ENCODE results near the gene NUP205.
A peak's percentile ranks its signal among the peaks of the same experiment; 100 is the strongest.
"Not testable (repeated sequence)": the region's sequence is repeated elsewhere in the genome, so short reads cannot be mapped to it uniquely, and the experiment has no call there.

The NUP205 gene

GRCh38 chr7:135664046-135664589 lies 106.4 kb downstream of the NUP205 start:
- peaks cover 18 to 51% (median 44%) of the 10 kb centered on the region in 4 experiments for H3K4me1 ChIP-seq (ENCODE audit: control extremely low read depth in 1 of 4, control insufficient read depth in 4 of 4, insufficient read depth in 4 of 4, low read length in 3 of 4)
- POLR2A ChIA-PET, result no interaction called here
- CTCF ChIA-PET, result interaction anchor here (0.9 to 10.5 kb wide), 3 partner anchors 8 to 31 kb away, joined by 3 to 73 read pairs (median 4); no protein-coding TSS in a partner anchor
- WGBS (ENCODE audit: insufficient coverage), result 94% methylated on average over 3 of the region's 3 CpGs
- peaks cover 0 to 5% (median 3%) of the 10 kb centered on the region in 4 experiments for H3K36me3 ChIP-seq (ENCODE audit: control insufficient read depth in 4 of 4, insufficient read depth in 4 of 4, low read length in 3 of 4)
- no peaks in the 10 kb centered on the region for H3K9me3 ChIP-seq (ENCODE audit: control extremely low read depth in 1 of 5, control insufficient read depth in 4 of 5, insufficient read depth in 2 of 5, low read depth in 1 of 5, low read length in 4 of 5)
- peak overlapping the region in 1 of 2 experiments; percentile 91 for H3K27ac ChIP-seq (ENCODE audit: insufficient read depth in 1 of 2, low read depth in 1 of 2, low read length in 2 of 2, poor library complexity in 1 of 2, severe bottlenecking in 2 of 2)
- peak; percentile 44 to 72 (median 59) for DNase-seq
- peak overlapping the region in 1 of 7 experiments; percentile 3 for H3K4me3 ChIP-seq (ENCODE audit: control insufficient read depth in 1 of 7, extremely low read depth in 1 of 7, insufficient read depth in 4 of 7, low read depth in 2 of 7, low read length in 6 of 7)
- no peaks in the 10 kb centered on the region for H3K27me3 ChIP-seq (replicated peaks in 2 of 5; ENCODE audit: control insufficient read depth in 4 of 5, insufficient read depth in 5 of 5, low read length in 4 of 5)

- H3K4me1 ChIP-seq (ENCODE audit: control extremely low read depth in 1 of 4, control insufficient read depth in 4 of 4, insufficient read depth in 4 of 4, low read length in 3 of 4), result peaks cover 11 to 42% (median 35%) of the 10 kb centered on the region in 4 experiments
- peak overlapping the region; percentile 18 to 91 for H3K27ac ChIP-seq (ENCODE audit: insufficient read depth in 1 of 2, low read depth in 1 of 2, low read length in 2 of 2, poor library complexity in 1 of 2, severe bottlenecking in 2 of 2)
- CTCF ChIA-PET, result interaction anchor here (0.9 to 10.5 kb wide), 2 partner anchors 7 to 22 kb away, joined by 4 to 73 read pairs; no protein-coding TSS in a partner anchor
- POLR2A ChIA-PET, result no interaction called here
- H3K27me3 ChIP-seq (replicated peaks in 2 of 5; ENCODE audit: control insufficient read depth in 4 of 5, insufficient read depth in 5 of 5, low read length in 4 of 5), result no peaks in the 10 kb centered on the region
- H3K9me3 ChIP-seq (ENCODE audit: control extremely low read depth in 1 of 5, control insufficient read depth in 4 of 5, insufficient read depth in 2 of 5, low read depth in 1 of 5, low read length in 4 of 5), result no peaks in the 10 kb centered on the region
- peaks cover 0 to 5% (median 3%) of the 10 kb centered on the region in 4 experiments for H3K36me3 ChIP-seq (ENCODE audit: control insufficient read depth in 4 of 4, insufficient read depth in 4 of 4, low read length in 3 of 4)
- WGBS (ENCODE audit: insufficient coverage), result no CpG with 5 or more reads among the region's 3 CpGs
- DNase-seq, result no peak
- H3K4me3 ChIP-seq (ENCODE audit: control insufficient read depth in 1 of 7, extremely low read depth in 1 of 7, insufficient read depth in 4 of 7, low read depth in 2 of 7, low read length in 6 of 7), result no peak overlapping the region
These were observed 107.3 kb downstream of the NUP205 start for GRCh38 chr7:135665042-135665441.

GRCh38 chr7:135666156-135666555 lies 108.4 kb downstream of the NUP205 start:
- Histone ChIP-seq H3K27me3 (replicated peaks in 2 of 5; ENCODE audit: control insufficient read depth in 4 of 5, insufficient read depth in 5 of 5, low read length in 4 of 5) (no peaks in the 10 kb centered on the region), H3K36me3 (ENCODE audit: control insufficient read depth in 4 of 4, insufficient read depth in 4 of 4, low read length in 3 of 4) (peaks cover 0 to 5% (median 3%) of the 10 kb centered on the region in 4 experiments), H3K4me1 (ENCODE audit: control extremely low read depth in 1 of 4, control insufficient read depth in 4 of 4, insufficient read depth in 4 of 4, low read length in 3 of 4) (peaks cover 10 to 34% (median 29%) of the 10 kb centered on the region in 4 experiments), H3K4me3 (ENCODE audit: control insufficient read depth in 1 of 7, extremely low read depth in 1 of 7, insufficient read depth in 4 of 7, low read depth in 2 of 7, low read length in 6 of 7) (no peak overlapping the region), H3K27ac (ENCODE audit: insufficient read depth in 1 of 2, low read depth in 1 of 2, low read length in 2 of 2, poor library complexity in 1 of 2, severe bottlenecking in 2 of 2) (no peak overlapping the region), H3K9me3 (ENCODE audit: control extremely low read depth in 1 of 5, control insufficient read depth in 4 of 5, insufficient read depth in 2 of 5, low read depth in 1 of 5, low read length in 4 of 5) (no peaks in the 10 kb centered on the region)
- CTCF ChIA-PET, result interaction anchor here (1.7 to 10.5 kb wide), 2 partner anchors 6 to 21 kb away, joined by 4 to 73 read pairs; no protein-coding TSS in a partner anchor
- WGBS (ENCODE audit: insufficient coverage), result 92% methylated on average over 7 of the region's 11 CpGs
- POLR2A ChIA-PET, result no interaction called here
- DNase-seq, result no peak

DNA sequence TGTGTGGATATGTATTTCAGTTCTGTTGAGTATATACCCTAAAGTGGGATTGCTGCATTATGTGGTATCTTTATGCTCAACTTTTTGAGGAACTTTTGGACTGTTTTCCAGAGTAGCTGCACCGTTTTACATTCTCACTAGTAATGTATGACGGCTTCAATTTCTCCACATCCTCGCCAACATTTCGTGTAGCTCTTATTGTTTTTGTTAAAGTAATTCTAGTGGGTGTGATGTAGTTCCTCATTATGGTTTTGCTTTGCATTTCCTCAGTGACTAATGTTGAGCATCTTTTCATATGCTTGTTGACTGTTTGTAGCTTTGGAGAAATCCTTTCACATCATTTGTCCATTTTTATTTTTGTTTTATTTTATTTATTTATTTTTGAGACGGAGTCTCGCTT lies 109.1 kb downstream of the NUP205 start:
- H3K4me1 ChIP-seq (ENCODE audit: control extremely low read depth in 1 of 4, control insufficient read depth in 4 of 4, insufficient read depth in 4 of 4, low read length in 3 of 4), result peaks cover 10 to 30% (median 23%) of the 10 kb centered on the region in 4 experiments
- ChIA-PET POLR2A (no interaction called here), CTCF (interaction anchor here (1.7 kb wide), 1 partner anchor 22 kb away, joined by 4 read pairs; no protein-coding TSS in a partner anchor)
- H3K4me3 ChIP-seq (ENCODE audit: control insufficient read depth in 1 of 7, extremely low read depth in 1 of 7, insufficient read depth in 4 of 7, low read depth in 2 of 7, low read length in 6 of 7), result no peak overlapping the region
- no peaks in the 10 kb centered on the region for H3K9me3 ChIP-seq (ENCODE audit: control extremely low read depth in 1 of 5, control insufficient read depth in 4 of 5, insufficient read depth in 2 of 5, low read depth in 1 of 5, low read length in 4 of 5)
- H3K27me3 ChIP-seq (replicated peaks in 2 of 5; ENCODE audit: control insufficient read depth in 4 of 5, insufficient read depth in 5 of 5, low read length in 4 of 5), result no peaks in the 10 kb centered on the region
- DNase-seq, result peak in 2 of 3 donors; percentile 77 to 80
- 83% methylated on average over 1 of the region's 6 CpGs for WGBS (ENCODE audit: insufficient coverage)
- H3K27ac ChIP-seq (ENCODE audit: insufficient read depth in 1 of 2, low read depth in 1 of 2, low read length in 2 of 2, poor library complexity in 1 of 2, severe bottlenecking in 2 of 2), result no peak overlapping the region
- peaks cover 0 to 5% (median 3%) of the 10 kb centered on the region in 4 experiments for H3K36me3 ChIP-seq (ENCODE audit: control insufficient read depth in 4 of 4, insufficient read depth in 4 of 4, low read length in 3 of 4)

DNA sequence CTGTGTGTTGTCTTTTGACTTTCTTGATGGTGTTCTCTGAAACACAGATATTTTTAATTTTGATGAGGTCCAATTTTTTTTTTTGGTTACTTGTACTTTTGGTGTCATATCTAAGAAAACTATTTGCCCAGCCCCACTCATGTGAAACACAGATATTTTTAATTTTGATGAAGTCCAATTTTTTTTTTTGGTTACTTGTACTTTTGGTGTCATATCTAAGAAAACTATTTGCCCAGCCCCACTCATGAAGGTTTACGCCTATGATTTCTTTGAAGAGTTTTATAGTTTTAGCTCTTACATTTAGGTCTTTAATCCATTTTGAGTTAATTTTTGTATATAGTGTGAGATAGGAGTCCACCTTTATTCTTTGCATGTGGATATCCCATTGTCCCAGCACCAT lies 109.9 kb downstream of the NUP205 start:
- H3K4me3 ChIP-seq (ENCODE audit: control insufficient read depth in 1 of 7, extremely low read depth in 1 of 7, insufficient read depth in 4 of 7, low read depth in 2 of 7, low read length in 6 of 7); H3K27me3 ChIP-seq (replicated peaks in 2 of 5; ENCODE audit: control insufficient read depth in 4 of 5, insufficient read depth in 5 of 5, low read length in 4 of 5); POLR2A ChIA-PET; H3K27ac ChIP-seq (ENCODE audit: insufficient read depth in 1 of 2, low read depth in 1 of 2, low read length in 2 of 2, poor library complexity in 1 of 2, severe bottlenecking in 2 of 2); H3K9me3 ChIP-seq (ENCODE audit: control extremely low read depth in 1 of 5, control insufficient read depth in 4 of 5, insufficient read depth in 2 of 5, low read depth in 1 of 5, low read length in 4 of 5); DNase-seq; H3K36me3 ChIP-seq (ENCODE audit: control insufficient read depth in 4 of 4, insufficient read depth in 4 of 4, low read length in 3 of 4): not testable (repeated sequence)
- H3K4me1 ChIP-seq (ENCODE audit: control extremely low read depth in 1 of 4, control insufficient read depth in 4 of 4, insufficient read depth in 4 of 4, low read length in 3 of 4), result peaks cover 10 to 27% (median 20%) of the 10 kb centered on the region in 4 experiments
- CTCF ChIA-PET, result interaction anchor here (1.7 kb wide), 1 partner anchor 22 kb away, joined by 4 read pairs; no protein-coding TSS in a partner anchor
- no CpG with 5 or more reads among the region's 1 CpG for WGBS (ENCODE audit: insufficient coverage)

GRCh38 chr7:135668852-135669395 lies 111.2 kb downstream of the NUP205 start:
- DNase-seq; H3K9me3 ChIP-seq (ENCODE audit: control extremely low read depth in 1 of 5, control insufficient read depth in 4 of 5, insufficient read depth in 2 of 5, low read depth in 1 of 5, low read length in 4 of 5); H3K4me3 ChIP-seq (ENCODE audit: control insufficient read depth in 1 of 7, extremely low read depth in 1 of 7, insufficient read depth in 4 of 7, low read depth in 2 of 7, low read length in 6 of 7); POLR2A ChIA-PET; H3K27ac ChIP-seq (ENCODE audit: insufficient read depth in 1 of 2, low read depth in 1 of 2, low read length in 2 of 2, poor library complexity in 1 of 2, severe bottlenecking in 2 of 2); CTCF ChIA-PET; H3K27me3 ChIP-seq (replicated peaks in 2 of 5; ENCODE audit: control insufficient read depth in 4 of 5, insufficient read depth in 5 of 5, low read length in 4 of 5): not testable (repeated sequence)
- 100% methylated on average over 1 of the region's 6 CpGs for WGBS (ENCODE audit: insufficient coverage)
- Histone ChIP-seq H3K4me1 (ENCODE audit: control extremely low read depth in 1 of 4, control insufficient read depth in 4 of 4, insufficient read depth in 4 of 4, low read length in 3 of 4) (peaks cover 4 to 15% (median 10%) of the 10 kb centered on the region in 4 experiments), H3K36me3 (ENCODE audit: control insufficient read depth in 4 of 4, insufficient read depth in 4 of 4, low read length in 3 of 4) (peaks cover under 1 to 12% (median 5%) of the 10 kb centered on the region in 4 experiments)

DNA sequence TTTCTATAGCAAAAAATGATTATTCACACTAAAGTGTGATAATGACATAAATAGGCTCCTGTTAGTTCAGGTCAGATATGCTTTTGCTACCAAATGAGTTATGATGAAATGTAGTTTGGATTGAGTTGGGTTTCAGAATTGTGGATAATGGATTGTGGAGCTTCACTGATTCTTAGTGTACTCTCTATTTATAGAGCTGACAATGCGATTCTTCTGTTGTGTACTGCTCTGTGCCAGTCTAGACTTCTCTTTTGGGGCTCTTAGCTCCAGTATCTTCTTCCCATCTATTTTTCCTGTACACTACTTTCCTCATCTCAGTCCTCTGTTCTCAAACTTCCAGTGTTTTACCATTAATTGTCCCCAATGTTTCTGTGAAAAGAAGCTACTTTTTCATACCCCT lies 112.1 kb downstream of the NUP205 start:
- Histone ChIP-seq H3K27ac (ENCODE audit: insufficient read depth in 1 of 2, low read depth in 1 of 2, low read length in 2 of 2, poor library complexity in 1 of 2, severe bottlenecking in 2 of 2) (no peak overlapping the region), H3K9me3 (ENCODE audit: control extremely low read depth in 1 of 5, control insufficient read depth in 4 of 5, insufficient read depth in 2 of 5, low read depth in 1 of 5, low read length in 4 of 5) (no peaks in the 10 kb centered on the region), H3K4me1 (ENCODE audit: control extremely low read depth in 1 of 4, control insufficient read depth in 4 of 4, insufficient read depth in 4 of 4, low read length in 3 of 4) (peaks cover 2 to 10% (median 6%) of the 10 kb centered on the region in 4 experiments), H3K4me3 (ENCODE audit: control insufficient read depth in 1 of 7, extremely low read depth in 1 of 7, insufficient read depth in 4 of 7, low read depth in 2 of 7, low read length in 6 of 7) (no peak overlapping the region), H3K27me3 (replicated peaks in 2 of 5; ENCODE audit: control insufficient read depth in 4 of 5, insufficient read depth in 5 of 5, low read length in 4 of 5) (no peaks in the 10 kb centered on the region), H3K36me3 (ENCODE audit: control insufficient read depth in 4 of 4, insufficient read depth in 4 of 4, low read length in 3 of 4) (peaks cover 5 to 16% (median 7%) of the 10 kb centered on the region in 4 experiments)
- 80% methylated on average over 1 of the region's 1 CpG for WGBS (ENCODE audit: insufficient coverage)
- ChIA-PET CTCF (interaction anchor here (6.1 kb wide), 1 partner anchor 8 kb away, joined by 73 read pairs; the partner anchor contains the start of gene STMP1), POLR2A (no interaction called here)
- DNase-seq, result no peak
